ENCODE data around the gene SYS1.
A peak's percentile ranks its signal among the peaks of the same experiment; 100 is the strongest.

The SYS1 gene

DNA sequence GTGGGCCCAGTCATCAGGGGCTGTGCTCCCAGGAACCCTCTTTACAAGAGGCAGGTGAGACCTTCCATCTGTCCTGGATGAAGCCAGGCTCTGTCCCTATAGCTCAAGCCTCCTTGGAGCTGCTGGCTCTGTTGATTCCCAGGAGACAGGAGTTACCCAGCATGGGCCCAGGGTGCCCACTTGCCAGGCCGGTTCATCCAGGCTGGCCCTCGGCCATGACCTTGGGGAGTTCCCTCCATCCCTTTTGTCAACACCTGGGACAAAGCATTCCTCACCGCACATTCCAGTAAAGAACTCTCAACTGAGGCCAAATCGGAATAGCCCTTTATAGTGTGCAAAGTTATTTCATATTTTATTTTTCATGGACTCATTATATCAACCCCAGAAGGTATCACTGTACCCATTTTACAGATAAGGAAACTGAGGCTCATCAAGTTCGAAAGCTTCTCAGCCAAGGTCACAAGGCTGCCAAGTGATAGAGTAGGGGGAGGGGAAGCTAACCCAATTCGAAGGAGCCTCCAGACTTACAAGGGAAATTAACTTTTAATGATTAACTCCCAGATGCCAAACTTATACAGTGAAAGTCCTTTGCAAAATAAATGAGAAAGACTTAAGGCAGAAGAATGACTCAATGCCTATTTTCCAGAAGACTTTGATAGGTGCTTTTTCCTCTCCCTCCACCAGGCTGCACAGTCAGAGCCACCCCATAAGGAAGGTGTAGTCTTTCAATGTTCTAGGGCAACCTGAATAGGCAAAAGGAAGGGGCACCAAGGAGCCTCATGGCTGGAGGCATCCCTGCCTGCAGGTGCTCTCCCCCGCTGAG lies 33.2 kb upstream of the SYS1 start:
- TF ChIP-seq, protein P1, sequence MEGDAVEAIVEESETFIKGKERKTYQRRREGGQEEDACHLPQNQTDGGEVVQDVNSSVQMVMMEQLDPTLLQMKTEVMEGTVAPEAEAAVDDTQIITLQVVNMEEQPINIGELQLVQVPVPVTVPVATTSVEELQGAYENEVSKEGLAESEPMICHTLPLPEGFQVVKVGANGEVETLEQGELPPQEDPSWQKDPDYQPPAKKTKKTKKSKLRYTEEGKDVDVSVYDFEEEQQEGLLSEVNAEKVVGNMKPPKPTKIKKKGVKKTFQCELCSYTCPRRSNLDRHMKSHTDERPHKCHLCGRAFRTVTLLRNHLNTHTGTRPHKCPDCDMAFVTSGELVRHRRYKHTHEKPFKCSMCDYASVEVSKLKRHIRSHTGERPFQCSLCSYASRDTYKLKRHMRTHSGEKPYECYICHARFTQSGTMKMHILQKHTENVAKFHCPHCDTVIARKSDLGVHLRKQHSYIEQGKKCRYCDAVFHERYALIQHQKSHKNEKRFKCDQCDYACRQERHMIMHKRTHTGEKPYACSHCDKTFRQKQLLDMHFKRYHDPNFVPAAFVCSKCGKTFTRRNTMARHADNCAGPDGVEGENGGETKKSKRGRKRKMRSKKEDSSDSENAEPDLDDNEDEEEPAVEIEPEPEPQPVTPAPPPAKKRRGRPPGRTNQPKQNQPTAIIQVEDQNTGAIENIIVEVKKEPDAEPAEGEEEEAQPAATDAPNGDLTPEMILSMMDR (IDR thresholded peaks at IDR 0.05; ENCODE audit: insufficient read depth, low read depth, low read length, missing control alignments): peak; percentile 22
- DNase-seq (ENCODE audit: low read depth): no peak
- H3K4me3 ChIP-seq (ENCODE audit: low read length): no peak overlapping the region

- no peak overlapping the region for H3K4me3 ChIP-seq (ENCODE audit: low read length)
- no peak for DNase-seq (ENCODE audit: low read depth)
- TF ChIP-seq, protein P1 (IDR thresholded peaks at IDR 0.05; ENCODE audit: insufficient read depth, low read depth, low read length, missing control alignments): no peak
Observed at GRCh38 chr20:45330476-45330875, 32.5 kb upstream of the SYS1 start.

- peak; percentile 99 for DNase-seq (ENCODE audit: low read depth)
- H3K4me3 ChIP-seq (ENCODE audit: low read length): no peak overlapping the region
- TF ChIP-seq, protein P1 (IDR thresholded peaks at IDR 0.05; ENCODE audit: insufficient read depth, low read depth, low read length, missing control alignments): no peak
Observed at GRCh38 chr20:45336530-45337366, 26.2 kb upstream of the SYS1 start.

DNA sequence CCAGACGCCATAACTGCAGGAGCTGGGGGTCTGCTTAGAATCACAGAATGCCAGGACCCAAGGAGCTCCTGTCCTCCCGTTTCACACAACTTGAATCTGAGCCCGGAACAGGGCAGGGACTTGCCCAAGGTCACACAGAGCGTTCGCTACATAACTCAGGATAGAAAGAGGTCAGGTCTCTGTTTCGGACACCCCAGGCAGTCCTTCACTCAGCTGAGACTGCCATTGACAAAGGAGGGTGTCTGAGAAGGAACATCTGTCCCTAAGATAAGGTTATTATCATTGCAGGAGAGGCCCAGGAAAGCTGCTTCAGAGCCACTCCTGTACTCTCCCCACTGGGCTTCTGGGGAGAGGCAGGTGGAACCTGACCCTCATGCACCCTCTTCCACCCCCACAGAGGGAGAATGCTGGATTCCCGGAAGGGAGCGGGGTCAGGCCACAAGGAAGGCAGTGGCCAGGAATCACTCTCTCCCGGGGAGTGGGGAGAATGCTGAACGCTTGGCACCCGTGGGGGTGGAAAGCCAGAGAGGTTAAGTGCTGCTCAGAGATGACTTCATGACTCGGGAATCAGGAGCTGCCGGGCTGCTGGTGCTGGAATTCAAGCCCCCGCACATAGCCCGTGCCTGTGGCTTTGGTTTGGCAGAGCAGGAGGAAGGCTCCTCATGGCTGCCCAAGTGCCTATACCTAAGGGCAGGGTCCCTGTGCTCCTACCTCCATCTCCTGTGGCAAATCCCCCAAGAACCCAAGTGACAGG lies 25.4 kb upstream of the SYS1 start:
- TF ChIP-seq, protein P1 (IDR thresholded peaks at IDR 0.05; ENCODE audit: insufficient read depth, low read depth, low read length, missing control alignments): no peak
- DNase-seq (ENCODE audit: low read depth): peak; percentile 88
- no peak overlapping the region for H3K4me3 ChIP-seq (ENCODE audit: low read length)

- no peak overlapping the region for H3K4me3 ChIP-seq (ENCODE audit: low read length)
- TF ChIP-seq, protein P1 (IDR thresholded peaks at IDR 0.05; ENCODE audit: insufficient read depth, low read depth, low read length, missing control alignments): no peak
Observed at GRCh38 chr20:45338121-45339030, 24.6 kb upstream of the SYS1 start.

DNA sequence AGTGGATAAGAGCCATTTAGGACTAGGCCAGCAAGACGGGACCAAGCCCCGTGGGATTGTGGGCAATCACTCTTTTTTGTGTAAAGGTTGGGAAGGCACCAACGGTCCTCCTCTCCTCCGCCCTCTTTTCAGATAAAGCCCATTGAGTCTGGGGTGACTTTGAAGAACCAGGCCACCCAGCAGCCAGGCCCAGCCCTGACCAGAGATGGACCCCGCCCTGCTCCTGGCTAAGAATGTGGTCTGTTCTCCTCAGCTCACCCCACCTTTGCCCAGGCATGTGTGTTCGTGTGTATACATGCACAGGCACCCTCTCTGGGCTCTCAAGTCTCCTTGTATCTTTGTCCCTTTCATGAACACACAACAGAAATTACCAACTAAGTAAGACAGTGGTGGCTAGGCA lies 23.9 kb upstream of the SYS1 start:
- TF ChIP-seq, protein P1 (IDR thresholded peaks at IDR 0.05; ENCODE audit: insufficient read depth, low read depth, low read length, missing control alignments): no peak
- H3K4me3 ChIP-seq (ENCODE audit: low read length): no peak overlapping the region
- DNase-seq (ENCODE audit: low read depth): peak; percentile 94

More at GRCh38 chr20:45338121-45339030, 24.6 kb upstream of the SYS1 start:
- peak; percentile 51 for DNase-seq (ENCODE audit: low read depth)

Measured in epithelial cell of esophagus (primary cell).